Measurements from ENCODE around the gene CPSF2. TPM values are rescaled to one million over a fixed set of nuclear protein-coding genes. Genes with fewer than 3 reads are reported as not detected.
"Not testable (repeated sequence)": the region's sequence is repeated elsewhere in the genome, so short reads cannot be mapped to it uniquely, and the experiment has no call there.

CPSF2 gene
- total and polyA plus RNA-seq, 5 donors from 2014 or later: 33.9 to 48.8 (median 36.6) TPM

DNA sequence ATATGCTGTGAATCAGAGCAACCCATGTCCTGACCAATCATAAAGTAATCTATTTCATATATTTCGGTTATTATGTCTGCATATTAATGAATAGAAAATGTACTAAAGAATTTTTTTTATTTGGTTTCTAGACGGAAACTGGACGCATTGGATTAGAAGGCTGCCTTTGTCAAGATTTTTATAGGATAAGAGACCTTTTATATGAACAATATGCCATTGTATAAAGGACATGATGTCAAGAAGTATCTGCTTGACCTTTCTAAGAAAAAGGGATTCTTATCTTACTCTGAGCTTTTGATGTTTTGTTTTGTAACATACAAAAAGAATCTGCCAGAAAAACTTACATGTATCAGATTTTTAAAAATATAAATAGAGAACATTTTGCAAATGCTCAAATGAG lies 39.8 kb downstream of the CPSF2 start:
- H3K27ac Mint-ChIP-seq: no peak overlapping the region
- peaks cover 0 to 10% (median 4%) of the 10 kb centered on the region in 4 donors for H3K4me1 Mint-ChIP-seq
- H3K4me1 ChIP-seq (ENCODE audit: control insufficient read depth, insufficient read depth, low read length, poor library complexity, severe bottlenecking): no peaks in the 10 kb centered on the region
- H3K4me3 ChIP-seq (ENCODE audit: low read depth, low read length): no peak overlapping the region
- no peak overlapping the region for H3K4me3 Mint-ChIP-seq
- peaks cover 86% of the 10 kb centered on the region for H3K36me3 ChIP-seq (ENCODE audit: control insufficient read depth, insufficient read depth, low read length)
- no peaks in the 10 kb centered on the region for H3K27me3 ChIP-seq (ENCODE audit: control insufficient read depth, insufficient read depth, low read length)
- H3K9me3 ChIP-seq (ENCODE audit: control insufficient read depth in 2 of 2, low read length in 2 of 2): no peaks in the 10 kb centered on the region
- no peak overlapping the region for H3K27ac ChIP-seq (ENCODE audit: insufficient read depth, low read length, poor library complexity, severe bottlenecking)
- H3K27me3 Mint-ChIP-seq: no peaks in the 10 kb centered on the region
- ATAC-seq (ENCODE audit: low read depth in 2 of 2) (no peak), DNase-seq (no peak)
- H3K36me3 Mint-ChIP-seq: peaks cover 61% of the 10 kb centered on the region
- peaks cover 0 to 6% (median 2%) of the 10 kb centered on the region in 7 donors for H3K9me3 Mint-ChIP-seq

- ATAC-seq (ENCODE audit: low read depth in 2 of 2): no peak
- Histone ChIP-seq H3K27ac (ENCODE audit: insufficient read depth, low read length, poor library complexity, severe bottlenecking) (no peak overlapping the region), H3K4me3 (ENCODE audit: low read depth, low read length) (no peak overlapping the region), H3K27me3 (ENCODE audit: control insufficient read depth, insufficient read depth, low read length) (no peaks in the 10 kb centered on the region), H3K36me3 (ENCODE audit: control insufficient read depth, insufficient read depth, low read length) (peaks cover 57% of the 10 kb centered on the region), H3K9me3 (ENCODE audit: control insufficient read depth in 2 of 2, low read length in 2 of 2) (no peaks in the 10 kb centered on the region), H3K4me1 (ENCODE audit: control insufficient read depth, insufficient read depth, low read length, poor library complexity, severe bottlenecking) (no peaks in the 10 kb centered on the region)
- Mint-ChIP-seq H3K4me3 (no peak overlapping the region), H3K9me3 (peaks cover 0 to 6% (median 2%) of the 10 kb centered on the region in 7 donors), H3K36me3 (peaks cover 48% of the 10 kb centered on the region), H3K4me1 (no peaks in the 10 kb centered on the region), H3K27ac (no peak overlapping the region), H3K27me3 (no peaks in the 10 kb centered on the region)
- no peak for DNase-seq
These were observed 43.2 kb downstream of the CPSF2 start for GRCh38 chr14:92164958-92165357.

DNA sequence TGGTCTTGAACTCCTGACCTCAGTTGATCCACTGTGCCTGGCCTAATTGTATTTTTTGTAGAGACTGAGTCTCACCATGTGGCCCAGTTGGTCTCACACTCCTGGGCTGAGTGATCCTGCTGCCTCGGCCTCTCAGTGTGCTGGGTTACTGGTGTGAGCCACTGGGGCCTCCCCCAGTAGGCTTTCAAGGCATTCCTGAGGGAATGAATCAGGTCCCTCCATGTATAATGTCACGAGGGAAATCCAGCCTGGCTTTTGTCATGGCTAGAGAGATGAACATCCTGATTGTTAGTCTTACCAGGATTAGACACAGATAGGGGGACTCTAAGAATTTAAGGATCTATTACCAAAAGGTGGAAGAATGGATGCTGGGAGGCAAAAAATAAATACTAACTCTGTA lies 51.9 kb downstream of the CPSF2 start:
- no peak overlapping the region for H3K27ac ChIP-seq (ENCODE audit: insufficient read depth, low read length, poor library complexity, severe bottlenecking)
- no peaks in the 10 kb centered on the region for H3K36me3 ChIP-seq (ENCODE audit: control insufficient read depth, insufficient read depth, low read length)
- no peak overlapping the region for H3K27ac Mint-ChIP-seq
- no peaks in the 10 kb centered on the region for H3K27me3 ChIP-seq (ENCODE audit: control insufficient read depth, insufficient read depth, low read length)
- H3K4me3 Mint-ChIP-seq: no peak overlapping the region
- peaks cover 11% of the 10 kb centered on the region for H3K36me3 Mint-ChIP-seq
- no peak for ATAC-seq (ENCODE audit: low read depth in 2 of 2)
- no peaks in the 10 kb centered on the region for H3K4me1 ChIP-seq (ENCODE audit: control insufficient read depth, insufficient read depth, low read length, poor library complexity, severe bottlenecking)
- no peaks in the 10 kb centered on the region for H3K9me3 Mint-ChIP-seq
- no peak for DNase-seq
- no peaks in the 10 kb centered on the region for H3K9me3 ChIP-seq (ENCODE audit: control insufficient read depth in 2 of 2, low read length in 2 of 2)
- H3K4me3 ChIP-seq (ENCODE audit: low read depth, low read length): no peak overlapping the region
- no peaks in the 10 kb centered on the region for H3K27me3 Mint-ChIP-seq
- H3K4me1 Mint-ChIP-seq: no peaks in the 10 kb centered on the region

DNA sequence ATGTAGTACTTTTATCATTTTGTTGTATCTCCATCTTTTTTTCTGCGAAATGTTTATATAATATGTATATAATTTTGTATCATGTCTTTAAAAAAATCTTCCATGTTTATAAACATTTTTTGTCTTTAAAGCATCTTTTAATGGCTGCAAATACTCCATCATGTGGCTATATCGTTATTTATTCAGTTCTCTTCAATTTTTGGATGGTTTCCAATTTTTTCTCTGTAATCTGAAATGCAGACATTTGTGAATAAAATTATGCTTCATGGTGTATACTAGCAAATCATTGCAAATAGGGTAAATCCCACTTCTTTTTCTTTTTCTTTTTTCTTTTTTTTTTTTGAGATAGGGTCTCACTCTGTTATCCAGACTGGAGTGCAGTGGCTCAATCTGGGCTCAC lies 54.0 kb downstream of the CPSF2 start:
- no peak for ATAC-seq (ENCODE audit: low read depth in 2 of 2)
- Mint-ChIP-seq H3K36me3 (peaks cover 3% of the 10 kb centered on the region), H3K4me1 (no peaks in the 10 kb centered on the region), H3K4me3 (no peak overlapping the region), H3K27ac (no peak overlapping the region), H3K9me3 (peaks cover 0 to 4% (median 0%) of the 10 kb centered on the region in 7 donors), H3K27me3 (peaks cover 1% of the 10 kb centered on the region)
- no peak for DNase-seq
- no peaks in the 10 kb centered on the region for H3K4me1 ChIP-seq (ENCODE audit: control insufficient read depth, insufficient read depth, low read length, poor library complexity, severe bottlenecking)
- H3K27ac ChIP-seq (ENCODE audit: insufficient read depth, low read length, poor library complexity, severe bottlenecking): no peak overlapping the region
- H3K27me3 ChIP-seq (ENCODE audit: control insufficient read depth, insufficient read depth, low read length): no peaks in the 10 kb centered on the region
- no peaks in the 10 kb centered on the region for H3K36me3 ChIP-seq (ENCODE audit: control insufficient read depth, insufficient read depth, low read length)
- peaks cover 0 to 4% of the 10 kb centered on the region in 2 experiments for H3K9me3 ChIP-seq (ENCODE audit: control insufficient read depth in 2 of 2, low read length in 2 of 2)
- H3K4me3 ChIP-seq (ENCODE audit: low read depth, low read length): no peak overlapping the region

DNA sequence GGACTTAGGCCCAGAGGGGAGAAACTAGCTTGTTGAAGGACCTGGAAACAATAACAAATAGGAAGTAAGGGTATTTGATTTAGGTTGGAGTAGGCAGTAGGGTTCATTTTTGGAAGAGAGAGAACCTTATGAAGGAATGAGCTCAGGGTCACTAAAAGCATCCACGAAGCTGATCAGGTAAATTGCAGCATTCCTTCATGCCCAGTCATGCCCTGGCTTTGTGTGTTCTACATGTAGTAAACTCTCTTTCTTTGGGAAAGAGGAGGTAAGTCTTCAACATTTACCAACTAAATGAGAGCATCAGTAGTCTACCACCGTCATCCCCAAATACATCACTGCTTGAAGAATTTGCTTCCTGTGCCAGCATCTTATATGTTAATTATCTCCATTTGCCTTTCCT lies 54.7 kb downstream of the CPSF2 start:
- Mint-ChIP-seq H3K9me3 (peaks cover 0 to 4% (median 0%) of the 10 kb centered on the region in 7 donors), H3K27ac (no peak overlapping the region), H3K4me3 (no peak overlapping the region), H3K4me1 (no peaks in the 10 kb centered on the region), H3K27me3 (peaks cover 4% of the 10 kb centered on the region), H3K36me3 (no peaks in the 10 kb centered on the region)
- no peak for ATAC-seq (ENCODE audit: low read depth in 2 of 2)
- DNase-seq: no peak
- no peak overlapping the region for H3K27ac ChIP-seq (ENCODE audit: insufficient read depth, low read length, poor library complexity, severe bottlenecking)
- peaks cover 0 to 4% of the 10 kb centered on the region in 2 experiments for H3K9me3 ChIP-seq (ENCODE audit: control insufficient read depth in 2 of 2, low read length in 2 of 2)
- H3K4me3 ChIP-seq (ENCODE audit: low read depth, low read length): no peak overlapping the region
- no peaks in the 10 kb centered on the region for H3K27me3 ChIP-seq (ENCODE audit: control insufficient read depth, insufficient read depth, low read length)
- no peaks in the 10 kb centered on the region for H3K36me3 ChIP-seq (ENCODE audit: control insufficient read depth, insufficient read depth, low read length)
- no peaks in the 10 kb centered on the region for H3K4me1 ChIP-seq (ENCODE audit: control insufficient read depth, insufficient read depth, low read length, poor library complexity, severe bottlenecking)

DNA sequence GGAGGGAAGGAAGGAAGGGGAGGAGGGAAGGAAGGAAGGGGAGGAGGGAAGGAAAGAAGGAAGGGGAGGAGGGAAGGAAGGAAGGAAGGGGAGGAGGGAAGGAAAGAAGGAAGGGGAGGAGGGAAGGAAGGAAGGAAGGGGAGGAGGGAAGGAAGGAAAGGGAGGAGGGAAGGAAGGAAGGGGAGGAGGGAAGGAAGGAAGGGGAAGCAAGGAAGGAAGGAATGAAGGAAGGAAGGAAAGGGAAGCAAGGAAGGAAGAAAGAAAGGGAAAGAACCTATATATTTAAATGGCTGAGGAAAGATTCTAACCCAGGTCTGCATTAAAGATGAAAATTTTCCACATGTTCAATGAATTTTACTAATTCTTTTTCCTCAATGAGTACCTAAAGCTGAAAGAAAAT lies 57.4 kb downstream of the CPSF2 start:
- not testable (repeated sequence) for H3K4me3 ChIP-seq (ENCODE audit: low read depth, low read length); H3K27me3 ChIP-seq (ENCODE audit: control insufficient read depth, insufficient read depth, low read length); DNase-seq; H3K27ac Mint-ChIP-seq; H3K4me1 Mint-ChIP-seq; H3K27me3 Mint-ChIP-seq; H3K27ac ChIP-seq (ENCODE audit: insufficient read depth, low read length, poor library complexity, severe bottlenecking); H3K36me3 Mint-ChIP-seq; ATAC-seq (ENCODE audit: low read depth in 2 of 2); H3K9me3 Mint-ChIP-seq; H3K4me3 Mint-ChIP-seq; H3K4me1 ChIP-seq (ENCODE audit: control insufficient read depth, insufficient read depth, low read length, poor library complexity, severe bottlenecking); H3K36me3 ChIP-seq (ENCODE audit: control insufficient read depth, insufficient read depth, low read length); H3K9me3 ChIP-seq (ENCODE audit: control insufficient read depth in 2 of 2, low read length in 2 of 2)

DNA sequence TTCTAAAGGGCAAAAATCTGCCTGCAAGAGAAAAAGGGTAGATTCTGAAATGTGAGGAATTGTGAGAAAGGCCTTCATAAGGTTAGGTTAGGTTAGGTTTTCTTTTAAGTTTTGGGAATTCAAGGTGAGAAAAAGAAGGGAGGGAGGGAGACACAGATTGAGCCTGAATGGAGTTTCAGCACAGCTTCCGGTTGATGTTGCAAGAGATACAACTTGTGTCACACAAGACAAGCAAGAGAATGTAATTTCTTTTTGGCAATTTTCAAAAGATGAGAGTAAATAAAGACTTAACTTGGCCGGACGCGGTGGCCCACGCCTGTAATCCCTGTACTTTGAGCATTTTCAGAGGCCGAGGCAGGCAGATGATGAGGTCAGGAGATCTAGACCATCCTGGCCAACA lies 63.8 kb downstream of the CPSF2 start:
- H3K9me3 ChIP-seq (ENCODE audit: control insufficient read depth in 2 of 2, low read length in 2 of 2): peaks cover 0 to 4% of the 10 kb centered on the region in 2 experiments
- no peaks in the 10 kb centered on the region for H3K27me3 ChIP-seq (ENCODE audit: control insufficient read depth, insufficient read depth, low read length)
- Mint-ChIP-seq H3K9me3 (peaks cover 0 to 6% (median 1%) of the 10 kb centered on the region in 7 donors), H3K4me3 (no peak overlapping the region), H3K27me3 (peaks cover 4% of the 10 kb centered on the region), H3K36me3 (peaks cover 9% of the 10 kb centered on the region), H3K27ac (no peak overlapping the region), H3K4me1 (no peaks in the 10 kb centered on the region)
- no peak overlapping the region for H3K4me3 ChIP-seq (ENCODE audit: low read depth, low read length)
- DNase-seq (no peak), ATAC-seq (ENCODE audit: low read depth in 2 of 2) (no peak)
- no peaks in the 10 kb centered on the region for H3K4me1 ChIP-seq (ENCODE audit: control insufficient read depth, insufficient read depth, low read length, poor library complexity, severe bottlenecking)
- H3K36me3 ChIP-seq (ENCODE audit: control insufficient read depth, insufficient read depth, low read length): no peaks in the 10 kb centered on the region
- H3K27ac ChIP-seq (ENCODE audit: insufficient read depth, low read length, poor library complexity, severe bottlenecking): no peak overlapping the region

GRCh38 chr14:92187616-92188015 lies 65.8 kb downstream of the CPSF2 start:
- not testable (repeated sequence) for H3K4me3 ChIP-seq (ENCODE audit: low read depth, low read length); H3K4me1 ChIP-seq (ENCODE audit: control insufficient read depth, insufficient read depth, low read length, poor library complexity, severe bottlenecking); H3K4me1 Mint-ChIP-seq; ATAC-seq (ENCODE audit: low read depth in 2 of 2); H3K9me3 Mint-ChIP-seq; H3K27ac Mint-ChIP-seq; H3K9me3 ChIP-seq (ENCODE audit: control insufficient read depth in 2 of 2, low read length in 2 of 2); H3K27ac ChIP-seq (ENCODE audit: insufficient read depth, low read length, poor library complexity, severe bottlenecking); H3K36me3 Mint-ChIP-seq; DNase-seq; H3K27me3 ChIP-seq (ENCODE audit: control insufficient read depth, insufficient read depth, low read length); H3K36me3 ChIP-seq (ENCODE audit: control insufficient read depth, insufficient read depth, low read length); H3K27me3 Mint-ChIP-seq; H3K4me3 Mint-ChIP-seq

Measured in CD4-positive, CD25-positive, alpha-beta regulatory T cell (primary cell).